H1 (cell line): ENCODE data around the gene UFD1. TPM values are rescaled to one million over a fixed set of nuclear protein-coding genes. Genes with fewer than 3 reads are reported as not detected.

ENCODE experiments used
- CBX8 ChIP-seq: fragments of 300-800, 300-1000 bp; sonication (generic); IDR thresholded peaks from 2 replicates; pipeline ENCODE4 v1.7.1; 2016; ENCODE audit warnings: low read depth, low read length, borderline replicate concordance
- CHD7 ChIP-seq: fragments of 300-600 bp; sonication (generic); IDR thresholded peaks from 2 replicates; pipeline ENCODE4 v1.7.1; 2012; ENCODE audit warnings: low read length, moderate library complexity, mild to moderate bottlenecking, inconsistent platforms; ENCODE audit not compliant: insufficient replicate concordance
- EZH2 ChIP-seq: fragments of 200-600 bp; sonication (generic); IDR thresholded peaks from 2 replicates; pipeline ENCODE4 v1.7.1; 2012; ENCODE audit warnings: low read depth, mild to moderate bottlenecking, moderate library complexity, low read length, inconsistent platforms; ENCODE audit not compliant: severe bottlenecking
- SAP30 ChIP-seq: fragments of 300-600 bp; sonication (generic); IDR thresholded peaks from 2 replicates; pipeline ENCODE4 v1.7.1; 2012; ENCODE audit warnings: low read length, moderate library complexity, mild to moderate bottlenecking, inconsistent platforms; ENCODE audit not compliant: insufficient read depth, insufficient replicate concordance
- SIN3A ChIP-seq, 2 experiments: IDR thresholded peaks in 1 of 2; conservative IDR thresholded peaks in 1 of 2; 2 replicates each; pipeline ENCODE4 v1.6.1; 2011 to 2012; ENCODE audit warnings: low read length in 2 of 2, improper control_type of control experiment in 1 of 2, low read depth in 1 of 2, mild to moderate bottlenecking in 1 of 2
- polyA plus RNA-seq, 7 experiments: library from polyadenylated mRNA; depleted of rRNA in 3 of 7; stranded (reverse) in 5 of 7; unstranded in 2 of 7; fragments of >200 nt in 5 of 7; fragments of 200-250 nt in 2 of 7; gene quantifications; 1 replicate in 5 of 7; 2 replicates in 1 of 7; 4 replicates in 1 of 7; pipeline versions ENCODE4 v1.2.1 to v1.2.3, GENCODE V29; 2011 to 2013; ENCODE audit warnings: missing spikeins in 2 of 7, mixed read lengths in 2 of 7
- total RNA-seq: library from RNA; stranded (reverse); fragmentation: NEBNext Ultra II Directional; extraction: Animal tissue kit (Norgen Biotek cat#: 25700); gene quantifications from 2 replicates; pipeline ENCODE4 v1.2.1, GENCODE V29; 2021

The UFD1 gene
- total and polyA plus RNA-seq, 2 of the 8 experiments (the other 6 are each of a cell fraction or from before 2014, with no cell fraction given) = 74.6 to 116 TPM

GRCh38 chr22:19400881-19401280 lies 78.1 kb downstream of the UFD1 start (continued):
- no peak for TF ChIP-seq SAP30
- no peak for TF ChIP-seq SIN3A (conservative IDR thresholded peaks at IDR 0.05 in 1 of 2, IDR thresholded peaks at IDR 0.05 in 1 of 2; ENCODE audit: low read depth in 1 of 2, low read length in 2 of 2)
- TF ChIP-seq CHD7 = no peak
- no peak for TF ChIP-seq EZH2
- TF ChIP-seq CBX8 = no peak
